Measurements from ENCODE around the gene SOX30.

DNA sequence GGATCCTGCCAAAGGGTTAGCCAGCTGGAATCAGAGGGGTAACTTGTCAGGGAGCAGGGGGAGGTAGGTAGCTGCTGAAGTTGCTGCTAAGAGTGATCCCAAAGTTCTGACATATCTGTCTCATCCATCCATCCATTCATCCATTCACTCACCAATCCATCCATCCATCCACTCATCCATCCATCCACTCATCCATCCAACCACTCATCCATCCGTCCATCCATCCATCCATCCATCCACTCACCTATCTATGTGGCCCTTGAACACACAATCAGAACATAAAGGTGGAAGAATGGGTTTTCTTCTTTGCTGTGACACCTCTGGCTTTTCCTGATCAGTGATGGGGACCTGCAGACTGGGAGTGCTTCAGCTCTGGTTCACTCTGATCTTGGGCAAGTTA lies 16.1 kb upstream of the SOX30 start:
- TF ChIP-seq, protein P1, sequence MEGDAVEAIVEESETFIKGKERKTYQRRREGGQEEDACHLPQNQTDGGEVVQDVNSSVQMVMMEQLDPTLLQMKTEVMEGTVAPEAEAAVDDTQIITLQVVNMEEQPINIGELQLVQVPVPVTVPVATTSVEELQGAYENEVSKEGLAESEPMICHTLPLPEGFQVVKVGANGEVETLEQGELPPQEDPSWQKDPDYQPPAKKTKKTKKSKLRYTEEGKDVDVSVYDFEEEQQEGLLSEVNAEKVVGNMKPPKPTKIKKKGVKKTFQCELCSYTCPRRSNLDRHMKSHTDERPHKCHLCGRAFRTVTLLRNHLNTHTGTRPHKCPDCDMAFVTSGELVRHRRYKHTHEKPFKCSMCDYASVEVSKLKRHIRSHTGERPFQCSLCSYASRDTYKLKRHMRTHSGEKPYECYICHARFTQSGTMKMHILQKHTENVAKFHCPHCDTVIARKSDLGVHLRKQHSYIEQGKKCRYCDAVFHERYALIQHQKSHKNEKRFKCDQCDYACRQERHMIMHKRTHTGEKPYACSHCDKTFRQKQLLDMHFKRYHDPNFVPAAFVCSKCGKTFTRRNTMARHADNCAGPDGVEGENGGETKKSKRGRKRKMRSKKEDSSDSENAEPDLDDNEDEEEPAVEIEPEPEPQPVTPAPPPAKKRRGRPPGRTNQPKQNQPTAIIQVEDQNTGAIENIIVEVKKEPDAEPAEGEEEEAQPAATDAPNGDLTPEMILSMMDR (IDR thresholded peaks at IDR 0.05), result no peak
- TF ChIP-seq EZH2phosphoT487 (IDR thresholded peaks at IDR 0.05), result no peak
